ENCODE results near the gene RFC4.
"Not testable (repeated sequence)": the region's sequence is repeated elsewhere in the genome, so short reads cannot be mapped to it uniquely, and the experiment has no call there.

RFC4 gene

GRCh38 chr3:186806089-186807055 is at the start of gene RFC4:
Gene RFC4, minus strand, starts transcription at chr3:186806482. Its CDS starts 1,769 bp downstream, at chr3:186804713.
- intact Hi-C loops (cut with DNase I) = no loop called here
- DNase-seq = peak; percentile 76 to 95 (median 90)

GRCh38 chr3:186854954-186855353 is 48.7 kb upstream of the RFC4 start:
- no peak for DNase-seq
- intact Hi-C loops (cut with DNase I) = loop anchor here (5.0 kb wide), 1 partner anchor 307 kb away; no protein-coding TSS in a partner anchor

GRCh38 chr3:186854146-186854545 is 47.9 kb upstream of the RFC4 start:
- intact Hi-C loops (cut with DNase I) = loop anchor here (5.0 kb wide), 1 partner anchor 308 kb away; no protein-coding TSS in a partner anchor
- no peak for DNase-seq

GRCh38 chr3:186852994-186853393 is 46.7 kb upstream of the RFC4 start:
- intact Hi-C loops (cut with DNase I) = loop anchor here (5.0 kb wide), 1 partner anchor 309 kb away; no protein-coding TSS in a partner anchor
- no peak for DNase-seq

GRCh38 chr3:186851835-186852234 is 45.6 kb upstream of the RFC4 start:
- intact Hi-C loops (cut with DNase I) = loop anchor here (5.0 kb wide), 1 partner anchor 310 kb away; no protein-coding TSS in a partner anchor
- DNase-seq = not testable (repeated sequence)

- intact Hi-C loops (cut with DNase I) = no loop called here
- no peak for DNase-seq
Measured at GRCh38 chr3:186849374-186849975, 43.2 kb upstream of the RFC4 start.

GRCh38 chr3:186847437-186847836 is 41.2 kb upstream of the RFC4 start:
- no peak for DNase-seq
- intact Hi-C loops (cut with DNase I) = no loop called here

GRCh38 chr3:186845756-186846155 is 39.5 kb upstream of the RFC4 start:
- intact Hi-C loops (cut with DNase I) = no loop called here

GRCh38 chr3:186844908-186845307 is 38.6 kb upstream of the RFC4 start:
- DNase-seq = peak in 15 of 42 donors; percentile 14 to 65 (median 33)
- intact Hi-C loops (cut with DNase I) = no loop called here

More at GRCh38 chr3:186845756-186846155, 39.5 kb upstream of the RFC4 start:
- DNase-seq = no peak

GRCh38 chr3:186843039-186843432 is 36.8 kb upstream of the RFC4 start:
- intact Hi-C loops (cut with DNase I) = no loop called here
- no peak for DNase-seq

- intact Hi-C loops (cut with DNase I) = no loop called here
- DNase-seq = no peak
Measured at GRCh38 chr3:186842426-186843038, 36.2 kb upstream of the RFC4 start, which contains the start of gene ADIPOQ. Gene ADIPOQ, plus strand, starts transcription at chr3:186842710. Its CDS starts 10,349 bp downstream, at chr3:186853059.

GRCh38 chr3:186841620-186842019 is 35.3 kb upstream of the RFC4 start:
- intact Hi-C loops (cut with DNase I) = no loop called here

GRCh38 chr3:186839874-186840641 is 33.8 kb upstream of the RFC4 start:
- intact Hi-C loops (cut with DNase I) = no loop called here
- DNase-seq = peak in 15 of 42 donors; percentile 12 to 67 (median 30)

More at GRCh38 chr3:186841620-186842019, 35.3 kb upstream of the RFC4 start:
- no peak for DNase-seq

GRCh38 chr3:186832276-186832675 is 26.0 kb upstream of the RFC4 start:
- intact Hi-C loops (cut with DNase I) = no loop called here
- no peak for DNase-seq

GRCh38 chr3:186831798-186832197 is 25.5 kb upstream of the RFC4 start:
- intact Hi-C loops (cut with DNase I) = no loop called here
- no peak for DNase-seq

GRCh38 chr3:186828340-186828739 is 22.1 kb upstream of the RFC4 start:
- intact Hi-C loops (cut with DNase I) = loop anchor here (5.0 kb wide), 1 partner anchor 211 kb away; no protein-coding TSS in a partner anchor
- DNase-seq = no peak

GRCh38 chr3:186826976-186827857 is 20.9 kb upstream of the RFC4 start:
- DNase-seq = peak; percentile 34 to 92 (median 84)
- intact Hi-C loops (cut with DNase I) = loop anchor here (5.0 kb wide), 1 partner anchor 210 kb away; no protein-coding TSS in a partner anchor
